SU-DHL-6 (cell line): ENCODE results near the gene NAA35.

Experiments
- CTCF ChIP-seq: fragments of 200-600 bp; sonication (generic); IDR thresholded peaks from one replicate; pipeline ENCODE4 v1.5.1; 2017; ENCODE audit warnings: antibody characterized with exemption, mild to moderate bottlenecking, low read length, moderate library complexity; ENCODE audit not compliant: insufficient read depth, poor library complexity, severe bottlenecking
- EZH2phosphoT487 ChIP-seq: fragments of 200-600 bp; sonication (generic), shearing (Covaris generic); conservative IDR thresholded peaks from 2 replicates; pipeline ENCODE4 v1.6.1; 2018; ENCODE audit warnings: mild to moderate bottlenecking, antibody characterized with exemption, low read length, moderate library complexity, mixed read lengths

- TF ChIP-seq CTCF: no peak
- TF ChIP-seq EZH2phosphoT487: no peak
Measured at GRCh38 chr9:85940275-85940831, 593 bp upstream of the NAA35 start.
